ENCODE results near the gene RBM23.
A peak's percentile ranks its signal among the peaks of the same experiment; 100 is the strongest.
"Not testable (repeated sequence)": the region's sequence is repeated elsewhere in the genome, so short reads cannot be mapped to it uniquely, and the experiment has no call there.

Gene RBM23

GRCh38 chr14:22860377-22860776 lies 58.6 kb downstream of the RBM23 start:
- DNase-seq: not testable (repeated sequence)

- no peak for DNase-seq
Observed at GRCh38 chr14:22856428-22856827, 62.5 kb downstream of the RBM23 start.

- DNase-seq: peak; percentile 28
Observed at GRCh38 chr14:22854963-22855724, 63.8 kb downstream of the RBM23 start.

- DNase-seq: not testable (repeated sequence)
Observed at GRCh38 chr14:22854296-22854695, 64.7 kb downstream of the RBM23 start.

- DNase-seq: peak; percentile 96
Observed at GRCh38 chr14:22852940-22853767, 65.8 kb downstream of the RBM23 start.

GRCh38 chr14:22852599-22852939 lies 66.4 kb downstream of the RBM23 start:
- no peak for DNase-seq

- DNase-seq: not testable (repeated sequence)
Observed at GRCh38 chr14:22852178-22852577, 66.8 kb downstream of the RBM23 start.

GRCh38 chr14:22850944-22851764 lies 67.8 kb downstream of the RBM23 start:
- peak; percentile 41 for DNase-seq

GRCh38 chr14:22849212-22849819 lies 69.6 kb downstream of the RBM23 start:
- DNase-seq: no peak

GRCh38 chr14:22848351-22849164 lies 70.4 kb downstream of the RBM23 start:
- DNase-seq: no peak

GRCh38 chr14:22847661-22848341 lies 71.1 kb downstream of the RBM23 start:
- DNase-seq: no peak

GRCh38 chr14:22846811-22847307 lies 72.1 kb downstream of the RBM23 start:
- DNase-seq: no peak

GRCh38 chr14:22845821-22846625 lies 72.9 kb downstream of the RBM23 start:
- DNase-seq: no peak

- DNase-seq: no peak
Observed at GRCh38 chr14:22845103-22845394, 73.9 kb downstream of the RBM23 start.

- DNase-seq: no peak
Observed at GRCh38 chr14:22844221-22845102, 74.5 kb downstream of the RBM23 start.
